K562 (cell line): ENCODE data around the gene LRCOL1. TPM values are rescaled to one million over a fixed set of nuclear protein-coding genes. Genes with fewer than 3 reads are reported as not detected.

Experiments
- ATAC-seq: fragments of 200-7000 bp; cut with Tn5 transposase; 3 replicates; pipeline ENCODE4 v1.9.1; 2020; ENCODE audit warnings: moderate library complexity
- BruUV-seq: library from RNA; stranded (reverse); fragments of 400-500 nt; replicated peaks from 2 replicates; lab custom pipeline; 2021; lab: Mats Ljungman, UMichigan
- CTCF ChIA-PET: fragments of 300-600 bp; formaldehyde crosslinking; extraction: SDS; loops from one replicate; lab custom pipeline; 2021; ENCODE audit warnings: low intra/inter-chr PET ratio; lab: Yijun Ruan, JAX
- POLR2A ChIA-PET: fragments of 300-600, 350-650 bp; sonication (Branson Sonifier 250); formaldehyde crosslinking; extraction: SDS; loops from one replicate; lab custom pipeline; 2021; ENCODE audit warnings: antibody characterized with exemption, inconsistent platforms; lab: Yijun Ruan, JAX
- DNase-seq, 4 experiments: peaks; one replicate each; pipeline versions ENCODE4 v3.0.0 to v3.0.0-alpha.2; 2011 to 2018; ENCODE audit warnings: low spot score in 3 of 4, mixed read lengths in 3 of 4; ENCODE audit errors: extremely low read depth in 1 of 4
- FAIRE-seq: peaks from 2 replicates; lab custom pipeline; 2011; peaks lifted over from hg19 to GRCh38; lab: Jason Lieb, UNC
- H2AFZ ChIP-seq: 2 replicates; pipeline ENCODE4 v1.6.0; 2011; ENCODE audit warnings: low read depth, low read length, control low read depth, inconsistent platforms
- H3K27ac ChIP-seq: fragments of 200-600 bp; 3 replicates; pipeline ENCODE4 v1.8.0; 2011; ENCODE audit warnings: low read depth, mild to moderate bottlenecking, control low read depth, inconsistent platforms, low read length, moderate library complexity, mixed read lengths; ENCODE audit errors: extremely low read depth
- H3K27me3 ChIP-seq, 2 experiments: fragments of 300-600 bp in 1 of 2; 2 replicates in 1 of 2; 3 replicates in 1 of 2; pipeline versions ENCODE4 v1.6.0 to v1.8.0; 2011; ENCODE audit warnings: inconsistent platforms in 2 of 2, low read length in 2 of 2, mild to moderate bottlenecking in 1 of 2, mixed read lengths in 1 of 2, moderate library complexity in 1 of 2; ENCODE audit not compliant: control insufficient read depth in 2 of 2, insufficient read depth in 2 of 2
- H3K36me3 ChIP-seq: fragments of 300-600 bp; 3 replicates; pipeline ENCODE4 v1.8.0; 2011; ENCODE audit warnings: mild to moderate bottlenecking, low read length, inconsistent platforms; ENCODE audit not compliant: control insufficient read depth, insufficient read depth
- H3K4me1 ChIP-seq, 2 experiments: fragments of 200-600 bp in 1 of 2; replicated peaks in 1 of 2; 2 replicates in 1 of 2; 3 replicates in 1 of 2; pipeline versions ENCODE4 v1.5.1 to v1.8.0; 2011; ENCODE audit warnings: inconsistent platforms in 2 of 2, low read length in 2 of 2, mild to moderate bottlenecking in 1 of 2, mixed read lengths in 1 of 2, moderate library complexity in 1 of 2; ENCODE audit not compliant: control insufficient read depth in 2 of 2, insufficient read depth in 2 of 2
- H3K4me2 ChIP-seq: 2 replicates; pipeline ENCODE4 v1.6.1; 2011; ENCODE audit warnings: low read length, control low read depth, inconsistent platforms, mixed read lengths; ENCODE audit not compliant: insufficient read depth
- H3K4me3 ChIP-seq: fragments of 200-600 bp; sonication (generic), shearing (Covaris generic); 2 replicates; pipeline ENCODE4 v1.5.1; 2016; ENCODE audit warnings: control low read depth, inconsistent platforms
- H3K79me2 ChIP-seq: fragments of 200-600 bp; 3 replicates; pipeline ENCODE4 v1.8.0; 2011; ENCODE audit warnings: low read length, inconsistent platforms; ENCODE audit not compliant: control insufficient read depth, insufficient read depth
- H3K9ac ChIP-seq, 2 experiments: 2 replicates each; pipeline versions ENCODE4 v1.6.0 to v1.6.1; 2011; ENCODE audit warnings: low read depth in 2 of 2, low read length in 2 of 2, control low read depth in 1 of 2, inconsistent platforms in 1 of 2, mild to moderate bottlenecking in 1 of 2, mixed read lengths in 1 of 2; ENCODE audit not compliant: insufficient read depth in 1 of 2
- H3K9me1 ChIP-seq: one replicate; pipeline ENCODE4 v1.6.0; 2011; ENCODE audit warnings: inconsistent platforms, mild to moderate bottlenecking, low read length, moderate library complexity; ENCODE audit not compliant: control insufficient read depth, insufficient read depth
- H3K9me3 ChIP-seq: replicated peaks from 2 replicates; pipeline ENCODE4 v1.5.1; 2011; ENCODE audit warnings: low read depth, low read length, inconsistent platforms; ENCODE audit not compliant: control insufficient read depth, insufficient read depth
- H4K20me1 ChIP-seq: replicated peaks from 2 replicates; pipeline ENCODE4 v1.6.1; 2011; ENCODE audit warnings: low read length, inconsistent platforms, mixed read lengths; ENCODE audit not compliant: control insufficient read depth, insufficient read depth
- CEBPZ ChIP-seq: fragments of 150-350 bp; IDR thresholded peaks from 2 replicates; pipeline ENCODE4 v1.6.1; 2014; ENCODE audit warnings: low read depth, mild to moderate bottlenecking, low read length, borderline replicate concordance
- ETS1 ChIP-seq: conservative IDR thresholded peaks from 2 replicates; pipeline ENCODE4 v1.6.1; 2011; ENCODE audit warnings: low read depth, mild to moderate bottlenecking, low read length; ENCODE audit not compliant: control insufficient read depth
- ILF3 ChIP-seq: fragments of 450-650 bp; IDR thresholded peaks from 2 replicates; pipeline ENCODE4 v1.6.1; 2018; ENCODE audit warnings: antibody characterized with exemption, mild to moderate bottlenecking, moderate library complexity, borderline replicate concordance
- PKNOX1 ChIP-seq: fragments of 450-650 bp; IDR thresholded peaks from 2 replicates; pipeline ENCODE4 v1.6.1; 2016
- SMARCE1 ChIP-seq: fragments of 450-650 bp; IDR thresholded peaks from 2 replicates; pipeline ENCODE4 v1.7.1; 2016; ENCODE audit warnings: mild to moderate bottlenecking
- SRF ChIP-seq, 2 experiments: fragments of 250-450, 450-650 bp in 1 of 2; sonication (Bioruptor Pico) in 1 of 2; sonication (generic) in 1 of 2; formaldehyde crosslinking; IDR thresholded peaks; 2 replicates each; pipeline versions ENCODE4 v1.5.0 to v1.5.1; 2020 to 2022; ENCODE audit warnings: mild to moderate bottlenecking in 1 of 2, missing genetic modification reagents in 1 of 2
- ZNF699 ChIP-seq: fragments of 250-450 bp; sonication (Bioruptor Pico); IDR thresholded peaks from 2 replicates; pipeline ENCODE4 v1.8.0; 2021; ENCODE audit warnings: mild to moderate bottlenecking, moderate library complexity; ENCODE audit not compliant: insufficient replicate concordance
- WGBS: fragments of 100-300 bp; shearing (Covaris generic); methylation state at CpG from one replicate; pipeline ENCODE4 v1.1.6; 2016; ENCODE audit warnings: low coverage, mixed read lengths; ENCODE audit not compliant: insufficient coverage; ENCODE audit errors: missing lambda C conversion rate; 5-methylcytosine and 5-hydroxymethylcytosine counted together
- in situ Hi-C: fragments of 300-500 bp; cut with MboI; formaldehyde crosslinking; loops from 4 replicates; pipeline ENCODE4 v1.15.0; 2018; ENCODE audit warnings: inconsistent platforms, mixed read lengths
- intact Hi-C: fragments of 100-400 bp; cut with micrococcal nuclease; formaldehyde crosslinking; loops from 2 replicates; pipeline ENCODE4 v1.14.2; 2022
- polyA plus RNA-seq, 8 experiments: library from polyadenylated mRNA; depleted of rRNA in 4 of 8; stranded (reverse) in 5 of 8; unstranded in 3 of 8; fragments of >200 nt; fragmentation: Nextera tagmentation in 2 of 8; fragmentation: Illumina TruSeq in 1 of 8; extraction: Ambion mirVana in 2 of 8; extraction: Trizol in 1 of 8; gene quantifications; 2 replicates each; pipeline versions ENCODE4 v1.2.1 to v1.2.3, GENCODE V29; 2011 to 2014; ENCODE audit warnings: inconsistent platforms in 1 of 8, missing spikeins in 1 of 8
- total RNA-seq, 7 experiments: library from RNA; depleted of rRNA in 6 of 7; stranded (reverse); fragments of >200 nt in 6 of 7; fragmentation: Illumina TruSeq in 2 of 7; extraction: Trizol in 2 of 7; gene quantifications; 2 replicates each; pipeline versions ENCODE4 v1.2.1 to v1.2.3, GENCODE V29; 2011 to 2021; ENCODE audit warnings: low replicate concordance in 1 of 7

LRCOL1 gene
- total and polyA plus RNA-seq, 9 of the 15 experiments (the other 6 are each of a cell fraction or from before 2014, with no cell fraction given), result not detected

GRCh38 chr12:132657004-132657727, 46.8 kb upstream of the LRCOL1 start:
- no peak overlapping the region for H2AFZ ChIP-seq
- ATAC-seq (no peak), FAIRE-seq (no peak), DNase-seq (no peak)
- intact Hi-C loops, result no loop called here
- H3K4me3 ChIP-seq, result no peak overlapping the region
- peaks cover 99% of the 10 kb centered on the region for H3K36me3 ChIP-seq
- H3K27me3 ChIP-seq, result no peaks in the 10 kb centered on the region
- POLR2A ChIA-PET, result interaction anchor here (1.0 to 1.3 kb wide), 2 partner anchors 12 to 25 kb away, joined by 3 to 4 read pairs; no protein-coding TSS in a partner anchor
- no peak overlapping the region for H3K4me2 ChIP-seq
- in situ Hi-C loops, result no loop called here
- H3K4me1 ChIP-seq, result no peaks in the 10 kb centered on the region
- CTCF ChIA-PET, result no interaction called here
- no peaks in the 10 kb centered on the region for H3K9me1 ChIP-seq
- no peaks in the 10 kb centered on the region for H3K9me3 ChIP-seq
- no peak overlapping the region for H3K27ac ChIP-seq
- no peaks in the 10 kb centered on the region; the same call in 1 of the 2 replicates for H4K20me1 ChIP-seq
- BruUV-seq, result no TSS peak
- 97% methylated on average over 11 of the region's 12 CpGs for WGBS
- no peaks in the 10 kb centered on the region for H3K79me2 ChIP-seq
- no peak overlapping the region for H3K9ac ChIP-seq
- no peak for TF ChIP-seq SRF (CRISPR knock-in tag; IDR thresholded peaks at IDR 0.05)
- no peak for TF ChIP-seq ZNF699 (CRISPR knock-in tag)
- TF ChIP-seq CEBPZ, result no peak
- TF ChIP-seq ILF3, result no peak
- TF ChIP-seq SMARCE1, result no peak
- no peak for TF ChIP-seq ETS1
- TF ChIP-seq PKNOX1, result no peak
